BJ (cell line): ENCODE measurements around the gene LRRC34. TPM values are rescaled to one million over a fixed set of nuclear protein-coding genes. Genes with fewer than 3 reads are reported as not detected.

ENCODE experiments used
- CTCF ChIA-PET: fragments of 350-600 bp; formaldehyde crosslinking; extraction: SDS; loops from one replicate; lab custom pipeline; 2021; ENCODE audit warnings: antibody characterized with exemption, inconsistent platforms; lab: Yijun Ruan, JAX
- POLR2A ChIA-PET: fragments of 300-600 bp; sonication (Branson Sonifier 250); formaldehyde crosslinking; extraction: SDS; loops from one replicate; lab custom pipeline; 2021; ENCODE audit warnings: antibody characterized with exemption; lab: Charles Lee
- DNase-seq: peaks from one replicate; pipeline ENCODE4 v3.0.0-alpha.2; 2011; ENCODE audit warnings: low read depth
- H3K27me3 ChIP-seq: 2 replicates; pipeline ENCODE4 v1.6.0; 2011; ENCODE audit warnings: low read length; ENCODE audit not compliant: control insufficient read depth, insufficient read depth
- H3K36me3 ChIP-seq: 2 replicates; pipeline ENCODE4 v1.5.1; 2011; ENCODE audit warnings: low read length; ENCODE audit not compliant: control insufficient read depth, insufficient read depth
- H3K4me3 ChIP-seq: 2 replicates; pipeline ENCODE4 v1.5.1; 2011; ENCODE audit warnings: low read depth, mild to moderate bottlenecking, control low read depth, low read length
- polyA plus RNA-seq: library from polyadenylated mRNA; depleted of rRNA; stranded (reverse); fragments of >200 nt; gene quantifications from 2 replicates; pipeline ENCODE4 v1.2.3, GENCODE V29; 2011
- TF ChIP-seq, protein P1 (sequence below): IDR thresholded peaks from 2 replicates; pipeline ENCODE4 v1.5.1; 2011; ENCODE audit warnings: low read depth, mild to moderate bottlenecking, control low read depth, inconsistent platforms, low read length, moderate library complexity; ENCODE audit not compliant: insufficient read depth

LRRC34 gene
- polyA plus RNA-seq, 1 experiment = 1.6 TPM

DNA sequence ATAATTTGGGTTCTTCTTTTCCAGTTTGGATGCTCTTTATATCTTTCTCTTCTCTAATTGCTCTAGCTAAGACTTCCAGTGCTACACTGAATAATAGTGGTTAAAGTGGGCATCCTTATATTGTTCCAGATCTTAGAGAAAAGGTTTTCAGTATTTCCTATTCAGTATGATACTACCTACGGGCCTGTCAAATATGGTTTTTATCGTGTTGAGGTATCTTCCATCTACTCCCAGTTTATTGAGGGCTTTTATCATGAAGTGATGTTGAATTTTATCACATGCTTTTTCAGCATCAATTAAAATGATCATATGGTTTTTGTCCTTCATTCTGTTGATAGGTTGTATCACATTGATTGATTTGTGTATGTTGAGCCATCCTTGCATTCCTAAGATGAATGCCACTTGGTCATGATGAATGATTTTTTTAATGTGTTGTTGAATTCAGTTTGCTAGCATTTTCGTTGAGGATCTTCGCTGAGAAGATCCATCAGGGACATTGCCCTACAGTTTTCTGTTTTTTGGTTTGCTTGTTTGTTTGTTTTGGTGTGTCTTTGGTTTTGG, 3.0 kb upstream of the LRRC34 start:
- TF ChIP-seq, protein P1, sequence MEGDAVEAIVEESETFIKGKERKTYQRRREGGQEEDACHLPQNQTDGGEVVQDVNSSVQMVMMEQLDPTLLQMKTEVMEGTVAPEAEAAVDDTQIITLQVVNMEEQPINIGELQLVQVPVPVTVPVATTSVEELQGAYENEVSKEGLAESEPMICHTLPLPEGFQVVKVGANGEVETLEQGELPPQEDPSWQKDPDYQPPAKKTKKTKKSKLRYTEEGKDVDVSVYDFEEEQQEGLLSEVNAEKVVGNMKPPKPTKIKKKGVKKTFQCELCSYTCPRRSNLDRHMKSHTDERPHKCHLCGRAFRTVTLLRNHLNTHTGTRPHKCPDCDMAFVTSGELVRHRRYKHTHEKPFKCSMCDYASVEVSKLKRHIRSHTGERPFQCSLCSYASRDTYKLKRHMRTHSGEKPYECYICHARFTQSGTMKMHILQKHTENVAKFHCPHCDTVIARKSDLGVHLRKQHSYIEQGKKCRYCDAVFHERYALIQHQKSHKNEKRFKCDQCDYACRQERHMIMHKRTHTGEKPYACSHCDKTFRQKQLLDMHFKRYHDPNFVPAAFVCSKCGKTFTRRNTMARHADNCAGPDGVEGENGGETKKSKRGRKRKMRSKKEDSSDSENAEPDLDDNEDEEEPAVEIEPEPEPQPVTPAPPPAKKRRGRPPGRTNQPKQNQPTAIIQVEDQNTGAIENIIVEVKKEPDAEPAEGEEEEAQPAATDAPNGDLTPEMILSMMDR = no peak
- no peaks in the 10 kb centered on the region for H3K27me3 ChIP-seq
- POLR2A ChIA-PET = no interaction called here
- CTCF ChIA-PET = no interaction called here
- DNase-seq = no peak
- H3K36me3 ChIP-seq = no peaks in the 10 kb centered on the region
- no peak overlapping the region for H3K4me3 ChIP-seq

DNA sequence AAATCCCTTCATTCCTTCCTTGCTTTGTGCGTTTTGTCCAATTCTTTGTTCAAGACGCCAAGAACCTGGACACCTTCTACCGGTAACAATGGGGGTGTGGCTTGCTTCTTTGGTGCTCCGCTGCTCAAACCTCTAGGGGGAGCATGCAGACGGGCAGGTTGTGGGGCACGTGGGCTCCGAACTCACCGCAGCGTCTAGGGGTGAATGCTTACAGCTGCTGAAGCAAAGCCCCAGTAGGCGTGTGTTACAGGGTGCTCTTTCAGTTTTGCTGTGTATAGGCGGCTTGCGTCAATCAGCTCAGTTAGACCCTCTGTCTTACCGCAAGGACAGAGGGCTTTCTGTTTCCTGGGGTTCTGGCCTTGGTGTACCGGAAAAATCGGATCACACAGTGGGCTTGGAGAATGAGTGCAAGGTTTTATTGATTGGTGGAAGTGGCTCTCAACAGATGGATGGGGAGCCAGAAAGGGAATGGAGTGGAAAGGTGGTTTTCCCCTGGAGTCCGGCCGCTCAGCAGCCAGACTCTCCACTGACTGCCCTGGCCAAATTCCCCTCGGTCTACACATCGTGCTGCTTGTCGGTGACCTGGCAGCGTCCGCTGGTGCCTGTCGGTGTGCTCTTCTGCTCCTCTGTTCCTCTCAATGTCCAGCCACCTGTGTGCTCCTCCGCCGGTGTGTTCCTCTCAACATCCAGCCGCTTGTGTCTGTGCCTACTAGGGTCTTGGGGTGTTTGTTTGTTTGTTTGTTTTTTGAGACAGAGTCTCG, 1.2 kb upstream of the LRRC34 start:
- no peak overlapping the region for H3K4me3 ChIP-seq
- CTCF ChIA-PET = no interaction called here
- no peak for DNase-seq
- no peaks in the 10 kb centered on the region for H3K27me3 ChIP-seq
- TF ChIP-seq, protein P1 = peak; percentile 40
- H3K36me3 ChIP-seq = no peaks in the 10 kb centered on the region
- POLR2A ChIA-PET = no interaction called here

DNA sequence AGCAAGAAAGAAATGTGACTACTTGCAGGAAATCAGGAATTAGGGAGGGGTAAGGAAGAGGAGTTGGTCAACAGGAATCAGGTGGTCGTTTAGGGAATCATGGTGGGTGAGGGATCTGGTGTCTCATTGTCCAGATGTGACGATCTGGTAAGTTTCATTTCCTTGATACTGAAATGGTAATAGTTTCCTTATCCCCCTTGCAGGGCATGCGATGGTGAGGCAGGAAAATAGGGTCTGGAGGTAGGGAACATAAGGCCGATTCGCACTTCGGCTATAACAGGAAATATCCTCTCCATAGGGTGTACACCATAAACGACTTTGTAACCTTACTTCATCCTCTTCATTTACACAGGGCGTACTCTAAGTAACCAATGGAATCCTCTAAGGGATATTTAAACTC, 574 bp upstream of the LRRC34 start:
- no peak for DNase-seq
- peak overlapping the region; percentile 48; the same call in 1 of the 2 replicates for H3K4me3 ChIP-seq
- H3K36me3 ChIP-seq = no peaks in the 10 kb centered on the region
- no peaks in the 10 kb centered on the region for H3K27me3 ChIP-seq
- CTCF ChIA-PET = no interaction called here
- TF ChIP-seq, protein P1 = no peak
- POLR2A ChIA-PET = no interaction called here

DNA sequence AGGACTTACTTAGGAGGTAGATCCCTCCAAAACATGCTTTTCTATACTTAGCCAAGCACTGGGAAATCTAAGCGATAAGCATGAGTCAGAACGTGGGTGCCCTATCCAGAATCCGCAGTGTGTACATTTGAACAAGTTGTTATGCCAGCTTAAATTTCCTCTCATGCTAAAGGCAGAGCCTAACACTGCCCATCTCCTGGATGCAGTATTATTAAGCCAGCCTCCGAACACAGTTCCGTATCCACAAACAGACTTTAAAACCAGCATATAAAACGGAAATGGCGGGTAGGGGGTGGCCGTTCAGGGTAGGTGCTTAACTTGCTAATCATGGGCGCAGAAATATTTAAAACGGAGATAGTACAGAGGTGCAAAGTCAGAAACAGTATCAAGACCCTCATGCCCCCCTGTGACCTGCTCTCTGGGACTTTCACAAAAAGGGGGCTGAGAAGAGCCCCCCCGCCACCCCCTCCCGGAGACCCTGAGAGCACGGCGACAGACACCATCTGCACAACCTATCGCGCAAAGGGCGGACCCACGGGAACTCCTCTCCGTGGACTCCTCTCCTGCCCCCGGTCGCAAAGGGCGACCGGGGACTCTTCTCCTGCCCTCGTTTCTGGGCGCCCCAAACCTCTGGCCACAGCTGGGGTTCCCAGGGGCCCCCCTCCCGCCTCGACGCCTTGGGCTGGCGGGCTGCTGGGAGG, 923 bp downstream of the LRRC34 start:
- Histone ChIP-seq H3K4me3 (peak overlapping the region; percentile 48), H3K27me3 (no peaks in the 10 kb centered on the region), H3K36me3 (no peaks in the 10 kb centered on the region)
- peak; percentile 9 for DNase-seq
- ChIA-PET CTCF (interaction anchor here (0.9 to 1.3 kb wide), 4 partner anchors 15 to 662 kb away, joined by 3 to 5 read pairs (median 4); no protein-coding TSS in a partner anchor), POLR2A (no interaction called here)
- TF ChIP-seq, protein P1 = no peak

DNA sequence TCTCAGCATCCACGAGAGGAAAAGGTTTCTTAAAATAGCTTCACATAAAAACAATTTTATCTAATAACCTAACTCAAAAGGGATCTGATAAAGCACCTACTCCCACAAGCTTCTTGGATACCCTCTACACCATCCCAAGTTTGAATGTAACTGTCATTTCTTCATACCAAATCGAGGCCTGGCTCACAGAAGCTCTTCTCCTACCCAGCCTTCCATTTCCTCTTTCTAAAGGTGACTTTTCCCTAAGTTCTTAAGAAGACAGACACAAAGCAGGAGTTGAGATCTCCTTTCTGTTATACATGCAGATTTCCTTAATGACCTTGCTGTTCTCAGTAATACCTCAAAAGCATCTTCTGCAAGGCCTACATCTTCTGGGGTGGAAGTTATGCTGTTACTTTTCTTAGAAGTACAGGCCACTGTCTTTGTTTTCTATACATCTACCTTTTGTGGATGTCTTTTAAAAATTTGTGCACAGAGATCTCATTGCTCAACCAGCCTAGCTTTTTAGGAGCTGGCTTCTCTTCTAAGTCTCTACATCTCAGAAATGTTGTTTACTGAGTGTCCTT, 3.4 kb downstream of the LRRC34 start:
- ChIA-PET POLR2A (interaction anchor here (0.6 kb wide), 1 partner anchor 34 kb away, joined by 11 read pairs; no protein-coding TSS in a partner anchor), CTCF (interaction anchor here (1.2 kb wide), 1 partner anchor 46 kb away, joined by 3 read pairs; no protein-coding TSS in a partner anchor)
- Histone ChIP-seq H3K27me3 (no peaks in the 10 kb centered on the region), H3K36me3 (no peaks in the 10 kb centered on the region), H3K4me3 (no peak overlapping the region)
- no peak for DNase-seq
- TF ChIP-seq, protein P1 = no peak
